Regular cardiac myocyte (primary cell): Measurements from ENCODE around the gene HOXB13. TPM values are rescaled to one million over a fixed set of nuclear protein-coding genes. Genes with fewer than 3 reads are reported as not detected.

Experiments used
- total RNA-seq: library from RNA; depleted of rRNA; stranded (reverse); fragments of >200 nt; gene quantifications from 2 replicates; pipeline ENCODE4 v1.2.3, GENCODE V29; 2014

The HOXB13 gene
- not detected in 2 replicates for total RNA-seq

GRCh38 chr17:48728232-48729231 is at the start of gene HOXB13:
TSS of gene HOXB13 (minus strand) at chr17:48728750. CDS start at chr17:48728593, 157 bp downstream.

GRCh38 chr17:48722915-48723422 is 5.6 kb downstream of the HOXB13 start, which contains the start of gene PRAC2:
TSS of gene PRAC2 (plus strand) at chr17:48723185. CDS start at chr17:48724411, 1,226 bp downstream.

GRCh38 chr17:48722201-48722907 is 6.2 kb downstream of the HOXB13 start, which contains the start of gene PRAC1:
TSS of gene PRAC1 (minus strand) at chr17:48722518. CDS start at chr17:48722392, 126 bp downstream.

Other genes with a start within 250 kb of the HOXB13 start
- 0.19 TPM in 1 of 2 replicates, not detected in the other for gene HOXB1, start 197.7 kb downstream of the HOXB13 start, total RNA-seq
- gene HOXB2, start 183.6 kb downstream of the HOXB13 start, total RNA-seq, result 3.1 and 6.5 TPM in 2 replicates
- gene HOXB4, start 150.4 kb downstream of the HOXB13 start, total RNA-seq, result 0.85 and 0.96 TPM in 2 replicates
- gene HOXB3, start 138.5 kb downstream of the HOXB13 start, total RNA-seq, result 0.85 and 3.5 TPM in 2 replicates
- under 0.01 TPM in 1 of 2 replicates, not detected in the other for gene HOXB5, start 135.0 kb downstream of the HOXB13 start, total RNA-seq
- 0.28 and 0.38 TPM in 2 replicates for gene HOXB6, start 123.8 kb downstream of the HOXB13 start, total RNA-seq
- gene HOXB7, start 117.7 kb downstream of the HOXB13 start, total RNA-seq, result 0.28 and 0.38 TPM in 2 replicates
- gene HOXB8, start 113.5 kb downstream of the HOXB13 start, total RNA-seq, result under 0.01 TPM in 2 replicates
- gene HOXB9, start 102.4 kb downstream of the HOXB13 start, total RNA-seq, result under 0.01 and 0.19 TPM in 2 replicates
- not detected in 2 replicates for gene PRAC1, start 6.2 kb downstream of the HOXB13 start, total RNA-seq
- gene PRAC2, start 5.6 kb downstream of the HOXB13 start, total RNA-seq, result not detected in 2 replicates
- gene TTLL6, start 88.5 kb upstream of the HOXB13 start, total RNA-seq, result under 0.01 TPM in 1 of 2 replicates, not detected in the other
- gene CALCOCO2, start 102.3 kb upstream of the HOXB13 start, total RNA-seq, result 36.6 and 42.6 TPM in 2 replicates
- gene ATP5MC1, start 164.0 kb upstream of the HOXB13 start, total RNA-seq, result 38.9 and 116 TPM in 2 replicates
- gene UBE2Z, start 179.7 kb upstream of the HOXB13 start, total RNA-seq, result 54.1 and 80.3 TPM in 2 replicates
- 63.7 and 217 TPM in 2 replicates for gene SNF8, start 216.1 kb upstream of the HOXB13 start, total RNA-seq
- gene GIP, start 239.8 kb upstream of the HOXB13 start, total RNA-seq, result not detected in 2 replicates